22Rv1 (cell line): ENCODE results near the gene ASCC2.

Source experiments
- ZFX ChIP-seq: fragments of 450-650 bp; IDR thresholded peaks from 2 replicates; pipeline ENCODE4 v1.6.1; 2017; ENCODE audit warnings: antibody characterized with exemption, borderline replicate concordance
- TF ChIP-seq, protein P1 (sequence below): fragments of 450-650 bp; IDR thresholded peaks from 2 replicates; pipeline ENCODE4 v1.5.1; 2017; ENCODE audit warnings: mild to moderate bottlenecking

DNA sequence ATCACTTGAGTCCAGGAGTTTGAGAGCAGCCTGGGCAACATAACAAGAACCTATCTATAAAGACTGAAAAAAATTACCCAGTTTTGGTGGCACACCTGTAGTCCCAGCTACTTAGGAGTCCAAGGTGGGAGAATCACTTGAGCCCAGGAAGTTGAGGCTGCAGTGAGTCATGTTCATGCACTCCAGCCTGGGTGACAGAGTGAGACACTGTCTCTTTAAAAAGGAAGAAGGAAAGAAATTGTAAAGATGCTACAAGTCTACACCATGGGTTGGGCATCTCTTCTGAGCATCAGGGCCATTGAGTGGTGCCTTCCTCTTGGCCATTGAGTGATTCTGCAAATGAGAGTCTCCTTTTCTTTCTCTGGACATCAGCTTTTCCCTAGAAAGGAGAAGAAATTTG lies 29.2 kb upstream of the ASCC2 start:
- TF ChIP-seq, protein P1, sequence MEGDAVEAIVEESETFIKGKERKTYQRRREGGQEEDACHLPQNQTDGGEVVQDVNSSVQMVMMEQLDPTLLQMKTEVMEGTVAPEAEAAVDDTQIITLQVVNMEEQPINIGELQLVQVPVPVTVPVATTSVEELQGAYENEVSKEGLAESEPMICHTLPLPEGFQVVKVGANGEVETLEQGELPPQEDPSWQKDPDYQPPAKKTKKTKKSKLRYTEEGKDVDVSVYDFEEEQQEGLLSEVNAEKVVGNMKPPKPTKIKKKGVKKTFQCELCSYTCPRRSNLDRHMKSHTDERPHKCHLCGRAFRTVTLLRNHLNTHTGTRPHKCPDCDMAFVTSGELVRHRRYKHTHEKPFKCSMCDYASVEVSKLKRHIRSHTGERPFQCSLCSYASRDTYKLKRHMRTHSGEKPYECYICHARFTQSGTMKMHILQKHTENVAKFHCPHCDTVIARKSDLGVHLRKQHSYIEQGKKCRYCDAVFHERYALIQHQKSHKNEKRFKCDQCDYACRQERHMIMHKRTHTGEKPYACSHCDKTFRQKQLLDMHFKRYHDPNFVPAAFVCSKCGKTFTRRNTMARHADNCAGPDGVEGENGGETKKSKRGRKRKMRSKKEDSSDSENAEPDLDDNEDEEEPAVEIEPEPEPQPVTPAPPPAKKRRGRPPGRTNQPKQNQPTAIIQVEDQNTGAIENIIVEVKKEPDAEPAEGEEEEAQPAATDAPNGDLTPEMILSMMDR: no peak
- no peak for TF ChIP-seq ZFX
